Mucosa of gallbladder (tissue), 1 donor: Measurements from ENCODE around the gene RALB. TPM values are rescaled to one million over a fixed set of nuclear protein-coding genes. Genes with fewer than 3 reads are reported as not detected.
A peak's percentile ranks its signal among the peaks of the same experiment; 100 is the strongest.

ENCODE experiments used
- DNase-seq: peaks from one replicate; pipeline ENCODE4 v3.0.0-alpha.2; 2020; ENCODE audit warnings: low spot score
- total RNA-seq: library from RNA; stranded (reverse); gene quantifications from one replicate; pipeline ENCODE4 v1.2.1, GENCODE V29; 2021
- donor health status: DM: no; HTN: no; CAD: no.

Gene RALB
- total RNA-seq, 1 donor from 2014 or later, result 48.1 TPM

GRCh38 chr2:120262761-120263428 lies 10.2 kb downstream of the RALB start:
- DNase-seq, result no peak

DNA sequence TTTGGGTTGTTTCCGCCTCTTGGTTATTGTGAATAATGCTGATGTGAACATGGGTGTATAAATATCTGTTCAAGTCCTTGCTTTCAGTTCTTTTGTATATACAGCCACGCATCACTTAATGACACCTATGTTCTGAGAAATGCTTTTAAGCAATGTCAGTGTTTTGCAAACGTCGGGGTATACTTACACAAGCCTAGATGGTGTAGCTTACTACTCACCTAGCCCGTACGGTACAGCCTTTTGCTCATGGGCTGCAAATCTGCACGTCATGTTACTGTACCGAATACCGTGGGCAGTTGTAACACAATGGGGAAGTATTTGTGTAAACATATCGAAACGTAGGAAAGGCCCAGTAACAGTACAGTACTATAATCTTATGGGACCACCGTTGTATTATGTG lies 12.4 kb downstream of the RALB start:
- no peak for DNase-seq

DNA sequence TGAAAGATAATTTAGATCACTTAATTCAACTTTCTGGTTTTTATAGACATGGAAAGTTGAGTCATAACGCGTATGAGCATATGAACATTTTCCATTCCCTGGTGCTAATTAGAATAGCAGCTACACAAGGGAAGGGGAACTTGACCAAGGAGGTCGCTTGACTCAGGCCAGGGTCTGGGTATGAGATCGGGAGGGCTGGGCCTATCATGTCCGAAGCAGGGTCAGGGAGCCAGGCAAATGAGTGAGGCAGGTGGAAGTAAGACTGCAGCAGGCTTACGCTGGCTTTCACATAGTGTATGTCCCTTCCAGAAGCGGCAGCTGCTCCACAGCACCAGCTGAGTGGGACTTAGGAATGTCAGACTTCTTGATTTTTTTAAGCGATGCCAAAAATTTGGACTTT lies 14.7 kb downstream of the RALB start:
- no peak for DNase-seq

DNA sequence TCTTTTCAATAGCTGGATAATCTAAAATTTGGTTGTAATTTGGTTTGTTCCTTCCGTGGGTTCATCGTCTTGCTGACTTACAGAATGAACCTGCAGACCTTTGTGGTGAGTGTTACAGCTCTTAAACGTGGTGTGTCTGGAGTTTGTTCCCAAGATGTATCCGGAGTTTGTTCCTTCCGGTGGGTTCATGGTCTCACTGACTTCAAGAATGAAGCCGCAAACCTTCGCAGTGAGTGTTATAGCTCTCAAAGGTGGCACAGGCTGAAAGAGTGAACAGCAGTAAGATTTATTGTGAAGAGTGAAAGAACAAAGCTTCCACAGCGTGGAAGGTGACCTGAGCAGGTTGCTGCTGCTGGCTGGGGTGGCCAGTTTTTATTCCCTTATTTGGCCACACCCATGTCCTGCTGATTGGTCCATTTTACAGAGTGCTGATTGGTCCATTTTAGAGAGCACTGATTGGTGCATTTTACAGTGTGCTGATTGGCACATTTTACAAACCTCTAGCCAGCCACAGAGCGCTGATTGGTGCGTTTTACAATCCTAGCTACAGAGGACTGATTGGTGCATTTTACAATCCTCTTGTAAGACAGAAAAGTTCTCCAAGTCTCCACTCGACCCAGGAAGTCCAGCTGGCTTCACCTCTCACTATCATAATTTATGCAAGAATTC lies 16.6 kb downstream of the RALB start:
- DNase-seq, result no peak

DNA sequence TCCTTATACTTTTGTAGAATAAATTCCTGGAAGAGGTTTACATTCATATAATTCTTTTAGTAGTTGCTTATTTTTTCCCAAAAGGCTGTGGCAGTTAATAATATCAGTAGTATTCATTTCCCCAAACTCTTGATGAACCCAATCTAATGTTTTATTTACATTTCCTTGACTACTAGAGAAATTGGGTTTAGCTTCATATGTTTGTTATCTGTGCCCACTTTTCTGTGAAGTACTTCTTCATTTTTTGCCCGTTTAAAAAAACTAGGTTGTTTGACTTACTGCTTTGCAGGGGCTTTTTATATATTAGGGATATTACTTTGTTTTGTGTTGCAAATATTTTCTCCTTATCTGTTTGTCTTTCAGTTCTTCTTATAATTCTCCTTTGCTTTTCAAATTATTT lies 17.2 kb downstream of the RALB start:
- DNase-seq, result no peak

DNA sequence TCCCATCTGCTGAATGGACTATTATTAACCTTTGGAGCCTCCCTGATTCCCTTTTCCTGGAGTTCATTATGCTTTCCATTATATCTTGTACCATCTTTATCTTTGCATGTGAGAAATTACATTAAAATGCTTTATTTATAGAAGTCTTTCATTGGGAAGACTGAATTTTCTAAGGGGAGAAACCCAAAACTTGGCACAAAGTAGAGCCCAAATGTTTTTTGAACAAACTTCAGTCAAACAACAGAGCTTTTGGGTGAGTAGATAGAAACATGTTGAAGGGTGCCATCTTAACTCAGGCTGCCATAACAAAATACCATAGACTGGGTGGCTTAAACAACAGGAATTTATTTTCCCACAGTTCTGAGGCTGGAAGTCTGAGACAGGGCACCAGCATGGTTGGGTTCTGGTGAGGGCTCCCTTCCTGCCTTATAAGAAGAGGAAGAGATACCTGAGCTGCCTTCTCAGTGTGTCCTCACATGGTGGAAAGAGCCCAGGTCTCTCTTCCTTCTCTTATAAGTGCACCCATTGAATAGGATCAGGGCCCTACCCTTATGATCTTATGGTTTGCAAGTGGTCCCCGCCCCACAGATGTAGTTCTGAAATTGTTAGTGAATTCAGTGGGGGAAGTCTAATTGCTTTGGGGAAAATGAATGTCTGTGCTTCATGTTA lies 19.2 kb downstream of the RALB start:
- DNase-seq, result no peak

GRCh38 chr2:120272763-120273481 lies 20.3 kb downstream of the RALB start:
- no peak for DNase-seq

- DNase-seq, result no peak
Observed at GRCh38 chr2:120275617-120276400, 23.2 kb downstream of the RALB start.

DNA sequence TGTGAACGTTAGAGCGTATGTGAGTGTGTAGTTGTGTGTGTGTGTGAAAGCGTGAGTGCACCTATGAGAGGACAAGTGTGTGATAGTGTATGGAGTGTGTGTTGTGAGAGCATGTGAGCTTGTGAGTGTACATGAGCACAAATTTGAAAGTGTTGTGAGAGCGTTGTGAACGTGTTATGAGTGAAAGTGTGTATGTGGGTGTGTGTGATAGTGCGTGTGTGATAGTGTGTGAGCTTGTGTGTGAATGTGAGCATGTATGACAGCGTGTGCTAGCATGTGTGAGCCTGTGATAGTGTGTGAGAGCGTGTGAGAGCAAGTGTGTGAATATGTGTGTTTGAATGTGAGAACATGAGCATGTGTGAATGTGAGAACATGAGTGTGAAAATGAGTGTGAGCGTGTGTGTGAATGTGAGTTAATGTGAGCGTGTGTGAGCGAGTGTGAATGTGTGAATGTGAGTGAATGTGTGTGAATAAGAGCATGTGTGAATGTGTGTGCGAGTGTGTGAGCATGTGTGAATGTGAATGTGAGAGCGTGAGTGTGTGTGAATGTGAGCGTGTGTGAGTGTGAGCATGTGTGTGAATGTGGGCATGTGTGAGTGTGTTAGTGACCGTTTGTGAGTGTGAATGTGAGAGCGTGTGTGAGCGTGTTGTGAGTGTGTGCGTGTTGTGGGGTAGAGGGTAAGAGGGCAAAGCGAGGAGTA lies 25.0 kb downstream of the RALB start:
- no peak for DNase-seq

- DNase-seq, result no peak
Observed at GRCh38 chr2:120278901-120279300, 26.2 kb downstream of the RALB start.

DNA sequence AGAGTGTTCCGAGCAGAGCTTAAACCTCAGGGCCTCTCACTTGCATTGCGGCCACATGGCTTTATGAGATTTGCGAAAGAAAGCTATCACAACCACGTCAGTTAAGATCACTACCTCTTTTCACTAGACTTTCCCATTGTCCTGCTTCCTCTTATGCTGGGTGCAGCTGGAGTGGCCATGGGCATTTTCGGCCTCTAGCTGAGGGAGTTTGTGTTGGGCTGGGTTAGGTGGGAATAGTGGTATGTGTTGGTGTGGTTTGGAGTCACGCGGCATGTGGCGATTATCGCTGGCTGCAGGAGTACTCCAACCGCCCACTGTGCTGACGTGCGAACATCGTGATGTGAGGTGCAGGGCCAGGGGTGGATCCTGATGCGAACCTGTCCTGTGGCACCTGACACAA lies 27.1 kb downstream of the RALB start:
- DNase-seq, result no peak

- no peak for DNase-seq
Observed at GRCh38 chr2:120283649-120284048, 31.0 kb downstream of the RALB start.

GRCh38 chr2:120285056-120285455 lies 32.4 kb downstream of the RALB start:
- DNase-seq, result no peak

- DNase-seq, result peak; percentile 20
Observed at GRCh38 chr2:120287183-120288015, 34.7 kb downstream of the RALB start.

DNA sequence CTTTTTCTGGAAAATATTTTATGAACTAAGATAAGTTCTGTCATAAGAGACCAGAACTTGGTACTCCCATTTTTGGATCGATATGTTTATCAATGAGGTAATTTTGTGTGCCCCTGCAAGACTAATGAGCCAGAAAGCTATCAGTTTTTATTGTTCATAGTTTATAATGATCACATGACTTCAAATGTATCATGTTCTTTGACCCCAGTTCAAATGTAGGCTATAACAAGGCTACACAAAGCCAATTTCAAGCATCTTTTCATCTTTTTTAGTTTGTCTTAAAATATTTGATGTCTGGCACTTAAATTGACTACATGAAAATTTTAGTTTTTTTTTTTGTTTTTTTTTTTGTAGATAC lies 35.3 kb downstream of the RALB start:
- DNase-seq, result no peak

GRCh38 chr2:120289221-120289906 lies 36.7 kb downstream of the RALB start:
- DNase-seq, result no peak

GRCh38 chr2:120290737-120291136 lies 38.1 kb downstream of the RALB start:
- no peak for DNase-seq

DNA sequence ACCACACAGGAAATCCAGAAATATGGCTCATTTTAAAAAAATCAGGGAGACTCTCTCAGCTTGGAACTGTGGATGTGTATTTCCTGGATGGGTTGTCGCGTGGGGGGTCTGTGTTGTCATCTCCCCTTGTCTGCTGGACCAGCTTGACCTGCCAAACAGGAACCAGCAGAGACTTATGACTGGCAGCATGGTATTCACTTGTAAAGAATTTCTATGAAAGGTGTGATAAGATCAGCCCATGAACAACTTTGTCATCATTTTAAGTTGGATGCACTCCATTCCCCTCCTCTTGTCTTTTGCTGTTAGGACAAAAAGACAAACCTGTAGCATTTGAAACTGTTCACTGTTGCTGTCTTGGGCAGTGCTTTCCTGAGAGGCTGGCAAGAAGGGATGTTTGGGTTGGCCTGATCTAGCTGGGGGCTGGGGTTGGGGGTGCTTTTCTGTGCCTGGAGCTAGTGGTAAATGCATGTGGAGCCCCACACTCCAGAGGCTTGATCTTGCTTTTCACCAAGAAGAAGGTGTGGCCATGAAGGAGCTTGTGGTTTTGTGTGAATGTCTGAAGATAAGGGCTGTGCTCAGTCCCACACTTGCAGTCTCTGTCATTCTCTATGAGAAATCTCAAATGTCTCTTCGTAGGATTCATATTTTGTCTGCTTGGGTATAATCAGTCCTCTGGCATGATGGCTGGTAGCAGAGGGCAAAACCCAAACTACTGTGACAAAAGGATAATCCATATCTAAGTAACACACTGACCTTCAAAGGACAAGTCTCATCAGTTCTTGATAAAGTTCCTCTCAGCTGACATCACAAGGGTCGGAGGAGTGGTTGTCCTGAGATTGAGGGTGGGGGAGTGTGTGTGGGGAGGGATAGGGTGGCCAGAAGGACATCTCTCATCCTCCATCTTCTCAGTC lies 39.0 kb downstream of the RALB start:
- no peak for DNase-seq
